Measurements from ENCODE around the gene RNF213. TPM values are rescaled to one million over a fixed set of nuclear protein-coding genes. Genes with fewer than 3 reads are reported as not detected.
"Not testable (repeated sequence)": the region's sequence is repeated elsewhere in the genome, so short reads cannot be mapped to it uniquely, and the experiment has no call there.

The RNF213 gene
- total RNA-seq, 4 donors from 2014 or later, result 113 to 174 (median 159) TPM

DNA sequence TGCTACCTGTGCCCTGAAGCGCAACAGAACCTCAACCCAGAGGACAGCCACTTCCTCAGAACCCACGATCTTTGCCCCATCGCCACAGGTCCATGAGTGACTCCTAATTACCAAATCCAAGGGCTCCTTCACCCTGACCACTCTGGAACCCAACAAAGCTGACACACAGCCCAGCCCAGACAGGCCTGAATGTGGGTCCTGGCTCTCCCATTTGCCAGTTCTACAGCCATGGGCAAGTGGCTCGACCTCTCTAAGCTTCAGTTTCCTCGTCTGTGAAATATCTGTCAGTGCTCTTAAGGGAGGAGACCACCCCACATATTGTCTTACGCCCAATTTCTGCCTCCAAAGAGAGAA lies 136.4 kb downstream of the RNF213 start:
- no peak overlapping the region for H3K27ac ChIP-seq
- peaks cover 0 to 24% (median 11%) of the 10 kb centered on the region in 4 donors for H3K36me3 ChIP-seq
- no peak for DNase-seq
- in situ Hi-C loops (cut with MboI; ENCODE audit: low pct_ligation_motif_present in 1 of 4, low pct_unique_long_range_greater_than_20kb in 1 of 4, low sequenced_read_pairs in 3 of 4), result no loop called here
- TF ChIP-seq POLR2AphosphoS5 (IDR thresholded peaks at IDR 0.05) (no peak), POLR2A (IDR thresholded peaks at IDR 0.05) (no peak), EP300 (IDR thresholded peaks at IDR 0.05; ENCODE audit: low read depth) (no peak)
- TF ChIP-seq, protein P1, sequence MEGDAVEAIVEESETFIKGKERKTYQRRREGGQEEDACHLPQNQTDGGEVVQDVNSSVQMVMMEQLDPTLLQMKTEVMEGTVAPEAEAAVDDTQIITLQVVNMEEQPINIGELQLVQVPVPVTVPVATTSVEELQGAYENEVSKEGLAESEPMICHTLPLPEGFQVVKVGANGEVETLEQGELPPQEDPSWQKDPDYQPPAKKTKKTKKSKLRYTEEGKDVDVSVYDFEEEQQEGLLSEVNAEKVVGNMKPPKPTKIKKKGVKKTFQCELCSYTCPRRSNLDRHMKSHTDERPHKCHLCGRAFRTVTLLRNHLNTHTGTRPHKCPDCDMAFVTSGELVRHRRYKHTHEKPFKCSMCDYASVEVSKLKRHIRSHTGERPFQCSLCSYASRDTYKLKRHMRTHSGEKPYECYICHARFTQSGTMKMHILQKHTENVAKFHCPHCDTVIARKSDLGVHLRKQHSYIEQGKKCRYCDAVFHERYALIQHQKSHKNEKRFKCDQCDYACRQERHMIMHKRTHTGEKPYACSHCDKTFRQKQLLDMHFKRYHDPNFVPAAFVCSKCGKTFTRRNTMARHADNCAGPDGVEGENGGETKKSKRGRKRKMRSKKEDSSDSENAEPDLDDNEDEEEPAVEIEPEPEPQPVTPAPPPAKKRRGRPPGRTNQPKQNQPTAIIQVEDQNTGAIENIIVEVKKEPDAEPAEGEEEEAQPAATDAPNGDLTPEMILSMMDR (IDR thresholded peaks at IDR 0.05), result no peak
- H3K27me3 ChIP-seq, result no peaks in the 10 kb centered on the region
- intact Hi-C loops (cut with DNase I; ENCODE audit: low total_unique reads), result no loop called here
- no peaks in the 10 kb centered on the region for H3K4me1 ChIP-seq
- H3K4me3 ChIP-seq, result no peak overlapping the region
- no peaks in the 10 kb centered on the region for H3K9me3 ChIP-seq
- WGBS, 2 donors (ENCODE audit: low coverage in 1 of 2), result 83% methylated on average over 6 of the region's 6 CpGs; no CpG with 5 or more reads in 1 of the 2 donors

DNA sequence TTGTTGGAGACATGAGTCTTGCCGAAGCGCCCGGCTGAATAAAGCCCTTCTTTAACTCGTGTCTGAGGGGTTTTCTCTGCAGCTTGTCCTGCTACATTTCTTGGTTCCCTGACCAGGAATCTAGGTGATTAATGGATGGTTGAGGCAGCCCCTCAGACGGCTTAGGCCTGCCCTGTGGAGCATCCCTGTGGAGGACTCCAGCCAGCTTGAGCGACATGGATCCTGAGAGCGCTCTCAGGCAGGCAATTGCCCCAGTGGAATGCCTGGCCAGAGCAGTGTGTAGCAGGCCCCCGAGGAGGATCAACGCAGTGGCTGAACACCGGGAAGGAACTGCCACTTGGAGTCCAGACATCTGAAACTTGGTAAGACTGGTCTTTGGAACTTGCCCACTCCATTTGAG lies 137.0 kb downstream of the RNF213 start:
- intact Hi-C loops (cut with DNase I; ENCODE audit: low total_unique reads) (no loop called here), in situ Hi-C loops (cut with MboI; ENCODE audit: low pct_ligation_motif_present in 1 of 4, low pct_unique_long_range_greater_than_20kb in 1 of 4, low sequenced_read_pairs in 3 of 4) (no loop called here)
- DNase-seq, result no peak
- peaks cover 0 to 18% (median 8%) of the 10 kb centered on the region in 4 donors for H3K36me3 ChIP-seq
- no peaks in the 10 kb centered on the region for H3K27me3 ChIP-seq
- no peaks in the 10 kb centered on the region for H3K4me1 ChIP-seq
- no peak overlapping the region for H3K4me3 ChIP-seq
- 86% methylated on average over 10 of the region's 10 CpGs; no CpG with 5 or more reads in 1 of the 2 donors for WGBS, 2 donors (ENCODE audit: low coverage in 1 of 2)
- TF ChIP-seq POLR2A (IDR thresholded peaks at IDR 0.05), result no peak
- TF ChIP-seq, protein P1 (IDR thresholded peaks at IDR 0.05), result no peak
- TF ChIP-seq EP300 (IDR thresholded peaks at IDR 0.05; ENCODE audit: low read depth), result no peak
- TF ChIP-seq POLR2AphosphoS5 (IDR thresholded peaks at IDR 0.05), result no peak
- H3K27ac ChIP-seq, result no peak overlapping the region
- H3K9me3 ChIP-seq, result no peaks in the 10 kb centered on the region

DNA sequence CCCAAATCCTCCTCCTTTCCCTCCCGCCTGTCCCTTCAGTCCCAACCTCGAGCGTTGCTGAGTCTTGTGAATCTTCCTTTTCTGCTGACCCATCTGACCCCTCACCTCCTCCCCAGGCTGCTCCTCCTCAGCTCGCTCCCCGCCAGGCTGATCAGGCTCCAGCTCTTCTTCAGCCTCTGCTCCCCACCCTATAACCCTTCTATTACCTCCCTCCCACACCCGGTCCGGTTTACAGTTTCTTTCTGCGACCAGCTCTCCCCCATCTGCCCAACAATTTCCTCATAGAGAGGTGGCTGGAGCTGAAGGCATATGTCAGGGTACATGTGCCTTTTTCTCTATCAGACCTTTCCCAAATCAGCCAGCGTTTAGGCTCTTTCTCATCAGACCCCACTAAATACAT lies 140.4 kb downstream of the RNF213 start:
- H3K27ac ChIP-seq; in situ Hi-C loops (cut with MboI; ENCODE audit: low pct_ligation_motif_present in 1 of 4, low pct_unique_long_range_greater_than_20kb in 1 of 4, low sequenced_read_pairs in 3 of 4); intact Hi-C loops (cut with DNase I; ENCODE audit: low total_unique reads); H3K4me1 ChIP-seq; H3K36me3 ChIP-seq; H3K4me3 ChIP-seq; H3K27me3 ChIP-seq; H3K9me3 ChIP-seq; DNase-seq: not testable (repeated sequence)
- 77 to 86% methylated on average over 9 of the region's 9 CpGs for WGBS, 2 donors (ENCODE audit: low coverage in 1 of 2)

DNA sequence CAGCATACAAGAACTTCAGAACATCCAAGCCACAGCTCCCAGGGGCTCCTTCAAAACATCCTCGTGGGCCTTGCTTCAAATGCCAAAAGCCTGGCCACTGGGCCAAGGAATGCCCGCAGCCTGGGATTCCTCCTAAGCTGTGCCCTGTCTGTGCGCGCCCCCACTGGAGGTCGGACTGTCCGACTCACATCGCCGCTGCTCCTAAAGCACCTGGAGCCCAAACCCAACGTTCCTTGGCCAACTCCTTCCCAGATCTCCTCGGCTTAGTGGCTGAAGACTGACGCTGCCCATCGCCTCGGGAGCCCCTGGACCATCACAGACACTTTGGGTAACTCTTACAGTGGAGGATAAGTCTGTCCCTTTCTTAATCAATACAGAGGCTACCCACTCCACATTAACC lies 141.4 kb downstream of the RNF213 start:
- in situ Hi-C loops (cut with MboI; ENCODE audit: low pct_ligation_motif_present in 1 of 4, low pct_unique_long_range_greater_than_20kb in 1 of 4, low sequenced_read_pairs in 3 of 4); H3K27ac ChIP-seq; H3K4me1 ChIP-seq; H3K4me3 ChIP-seq; H3K27me3 ChIP-seq; H3K9me3 ChIP-seq; H3K36me3 ChIP-seq; intact Hi-C loops (cut with DNase I; ENCODE audit: low total_unique reads); DNase-seq: not testable (repeated sequence)
- WGBS, 2 donors (ENCODE audit: low coverage in 1 of 2), result 94% methylated on average over 13 of the region's 13 CpGs; no CpG with 5 or more reads in 1 of the 2 donors

DNA sequence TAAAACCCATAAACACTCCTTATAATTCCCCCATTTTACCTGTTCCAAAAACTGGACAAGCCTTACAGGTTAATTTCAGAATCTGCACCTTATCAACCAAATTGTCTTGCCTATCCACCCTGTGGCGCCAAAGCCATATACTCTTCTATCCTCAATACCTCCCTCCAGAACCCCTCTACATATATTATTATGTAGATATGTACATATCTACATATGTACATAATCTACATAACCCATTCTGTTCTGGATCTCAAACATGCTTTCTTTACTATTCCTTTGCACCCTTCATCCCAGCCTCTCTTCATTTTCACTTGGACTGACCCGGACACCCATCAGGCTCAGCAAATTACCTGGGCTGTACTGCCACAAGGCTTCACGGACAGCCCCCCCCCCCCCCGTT lies 142.3 kb downstream of the RNF213 start:
- intact Hi-C loops (cut with DNase I; ENCODE audit: low total_unique reads), result no loop called here
- 86 to 100% methylated on average over 3 to 4 of the region's 4 CpGs for WGBS, 2 donors (ENCODE audit: low coverage in 1 of 2)

More for the DNA sequence above, 142.3 kb downstream of the RNF213 start:
- Histone ChIP-seq H3K27ac (no peak overlapping the region), H3K4me3 (no peak overlapping the region), H3K4me1 (no peaks in the 10 kb centered on the region), H3K36me3 (no peaks in the 10 kb centered on the region), H3K27me3 (no peaks in the 10 kb centered on the region), H3K9me3 (no peaks in the 10 kb centered on the region)
- no peak for DNase-seq
- in situ Hi-C loops (cut with MboI; ENCODE audit: low pct_ligation_motif_present in 1 of 4, low pct_unique_long_range_greater_than_20kb in 1 of 4, low sequenced_read_pairs in 3 of 4), result no loop called here
- TF ChIP-seq POLR2AphosphoS5 (IDR thresholded peaks at IDR 0.05) (no peak), POLR2A (IDR thresholded peaks at IDR 0.05) (no peak), EP300 (IDR thresholded peaks at IDR 0.05; ENCODE audit: low read depth) (no peak)
- TF ChIP-seq, protein P1 (IDR thresholded peaks at IDR 0.05), result no peak
